T47D (cell line): ENCODE measurements around the gene AVEN.
"Not testable (repeated sequence)": the region's sequence is repeated elsewhere in the genome, so short reads cannot be mapped to it uniquely, and the experiment has no call there.

Experiments
- DNase-seq, 2 experiments: peaks; one replicate each; pipeline versions ENCODE4 v3.0.0 to v3.0.0-alpha.2; 2011 to 2012; ENCODE audit warnings: low read depth in 1 of 2, low spot score in 1 of 2
- JUND ChIP-seq: IDR thresholded peaks from 2 replicates; pipeline ENCODE4 v1.6.1; 2012; ENCODE audit warnings: low read depth
- in situ Hi-C: cut with HindIII; loops from 2 replicates; pipeline ENCODE4 v1.10.0; 2016; ENCODE audit warnings: low sequenced_read_pairs, low pct_unique_long_range_greater_than_20kb

AVEN gene

DNA sequence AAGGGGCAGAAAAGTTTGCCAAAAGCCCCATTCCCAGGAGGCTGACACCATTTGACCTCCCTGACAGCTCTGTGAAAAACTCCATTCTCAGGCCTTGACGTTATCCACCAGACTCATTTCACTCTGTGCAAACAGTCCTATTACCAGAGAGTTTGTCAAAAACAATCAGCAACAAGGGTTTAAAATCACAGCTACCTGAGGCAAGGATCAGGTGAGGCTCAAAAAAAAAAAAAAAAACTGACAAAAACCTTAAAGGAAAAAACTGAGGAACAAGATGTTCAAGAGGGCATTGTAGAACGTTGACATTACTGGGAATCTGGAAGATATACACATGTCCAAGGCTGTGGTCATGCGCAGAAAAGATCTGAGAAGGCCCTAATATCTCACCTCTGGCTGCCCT, 11.4 kb downstream of the AVEN start:
- DNase-seq: no peak
- in situ Hi-C loops: no loop called here
- no peak for TF ChIP-seq JUND

GRCh38 chr15:34025252-34025651, 13.8 kb downstream of the AVEN start:
- no peak for TF ChIP-seq JUND
- no peak for DNase-seq
- in situ Hi-C loops: no loop called here

DNA sequence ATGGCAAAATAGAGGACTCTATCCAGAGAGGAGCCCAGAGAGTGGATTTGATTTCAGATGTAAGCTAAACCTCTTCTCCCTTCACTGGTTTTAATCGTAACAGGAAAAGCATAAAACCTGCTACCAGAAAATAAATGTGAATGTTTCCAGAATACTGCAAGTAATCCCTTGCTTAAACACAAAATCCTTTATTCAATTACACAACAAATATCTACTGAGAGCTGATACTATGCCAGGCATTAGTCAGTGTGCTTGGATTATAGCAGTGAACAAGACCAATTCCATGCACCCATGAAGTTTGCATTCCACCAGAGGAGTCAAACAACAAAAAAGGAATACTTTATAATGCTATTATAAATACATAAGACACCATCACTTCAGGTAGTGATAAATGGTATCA, 15.1 kb downstream of the AVEN start:
- DNase-seq: no peak
- no peak for TF ChIP-seq JUND
- in situ Hi-C loops: no loop called here

- in situ Hi-C loops: no loop called here
- no peak for TF ChIP-seq JUND
- DNase-seq: no peak
Measured at GRCh38 chr15:34019369-34019990, 19.5 kb downstream of the AVEN start.

GRCh38 chr15:34018738-34019137, 20.3 kb downstream of the AVEN start:
- in situ Hi-C loops, DNase-seq: not testable (repeated sequence)

DNA sequence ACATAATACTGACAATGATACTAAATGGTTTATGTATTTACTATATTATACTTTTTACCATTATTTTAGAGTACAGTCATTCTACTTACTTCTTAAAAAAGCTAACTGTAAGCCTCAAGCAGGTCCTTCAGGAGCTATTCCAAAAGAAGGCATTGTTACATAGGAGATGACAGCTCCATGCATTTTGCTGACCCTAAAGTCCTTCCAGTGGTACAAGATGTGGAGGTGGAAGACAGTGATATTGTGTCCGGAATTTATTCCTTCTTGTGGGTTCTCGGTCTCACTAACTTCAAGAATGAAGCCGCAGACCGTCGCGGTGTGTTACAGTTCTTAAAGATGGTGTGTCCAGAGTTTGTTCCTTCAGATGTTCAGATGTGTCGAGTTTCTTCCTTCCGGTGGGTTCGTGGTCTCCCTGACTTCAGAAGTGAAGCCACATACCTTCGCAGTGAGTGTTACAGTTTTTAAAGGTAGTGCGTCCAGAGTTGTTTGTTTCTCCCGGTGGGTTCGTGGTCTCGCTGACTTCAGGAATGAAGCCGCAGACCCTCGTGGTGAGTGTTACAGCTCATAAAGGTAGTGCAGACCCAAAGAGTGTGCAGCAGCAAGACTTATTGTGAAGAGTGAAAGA, 20.9 kb downstream of the AVEN start:
- TF ChIP-seq JUND: no peak
- no peak for DNase-seq
- in situ Hi-C loops: no loop called here

- DNase-seq: peak in 1 of 2 experiments; percentile 3
- in situ Hi-C loops: no loop called here
- TF ChIP-seq JUND: no peak
Measured at GRCh38 chr15:34014556-34014955, 24.4 kb downstream of the AVEN start.

DNA sequence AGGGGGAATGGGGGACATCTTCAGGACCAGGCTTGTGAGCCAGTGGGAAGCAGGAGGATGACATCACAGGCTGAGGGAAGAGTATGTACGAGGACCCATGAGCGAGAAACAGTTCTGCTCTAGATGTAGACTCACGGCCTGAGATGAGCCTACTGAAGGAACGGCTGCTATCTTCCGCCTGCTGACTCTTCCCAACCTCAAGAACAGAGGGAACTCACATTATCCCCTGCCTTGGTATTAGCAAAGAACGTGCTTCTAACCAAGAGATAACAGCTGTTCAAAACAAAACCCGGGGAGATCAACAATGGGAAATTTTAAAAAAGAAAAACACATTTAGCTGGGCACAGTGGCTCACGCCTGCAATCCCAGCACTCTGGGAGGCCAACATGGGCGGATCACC, 25.3 kb downstream of the AVEN start:
- in situ Hi-C loops: no loop called here
- DNase-seq: no peak
- TF ChIP-seq JUND: no peak

- no peak for DNase-seq
- TF ChIP-seq JUND: no peak
Measured at GRCh38 chr15:34012461-34013028, 26.5 kb downstream of the AVEN start.

GRCh38 chr15:34011481-34011880, 27.5 kb downstream of the AVEN start:
- TF ChIP-seq JUND: no peak
- in situ Hi-C loops: no loop called here
- no peak for DNase-seq

More at GRCh38 chr15:34012461-34013028, 26.5 kb downstream of the AVEN start:
- in situ Hi-C loops: no loop called here

DNA sequence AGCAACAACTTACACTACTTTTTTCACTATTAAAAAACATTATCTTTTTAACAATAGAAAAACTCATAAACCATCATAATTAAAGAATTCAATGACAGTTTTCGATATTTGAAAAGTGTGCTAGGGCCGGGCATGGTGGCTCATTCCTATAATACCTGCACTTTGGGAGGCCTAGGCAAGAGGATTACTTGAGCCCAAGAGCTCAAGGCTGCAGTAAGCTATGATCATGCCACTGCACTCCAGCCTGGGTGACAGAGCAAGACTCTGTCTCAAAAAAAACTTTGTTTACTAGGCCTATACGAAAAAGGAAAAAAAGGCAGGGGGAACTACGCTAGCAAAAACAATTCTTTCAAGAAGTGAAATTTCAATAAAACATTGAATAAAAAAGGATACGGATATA, 28.1 kb downstream of the AVEN start:
- no peak for DNase-seq
- in situ Hi-C loops: no loop called here
- no peak for TF ChIP-seq JUND

DNA sequence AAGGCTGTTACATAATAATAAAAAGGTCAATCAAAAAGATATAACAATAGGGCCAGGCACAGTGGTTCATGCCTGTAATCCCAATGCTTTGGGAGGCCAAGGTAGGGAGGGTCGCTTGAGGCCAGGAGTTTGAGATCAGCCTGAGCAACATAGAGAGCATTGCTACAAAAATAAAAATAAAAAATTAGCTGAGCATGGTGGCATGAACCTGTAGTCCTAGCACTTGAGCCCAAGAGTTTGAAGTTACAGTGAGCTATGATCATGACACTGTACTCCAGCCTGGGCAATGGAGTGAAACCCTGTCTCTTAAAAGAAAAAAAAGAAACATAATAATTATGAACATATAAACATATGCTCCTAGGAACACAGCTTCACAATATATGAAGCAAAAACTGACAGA, 29.3 kb downstream of the AVEN start:
- no peak for DNase-seq
- in situ Hi-C loops: no loop called here
- TF ChIP-seq JUND: no peak

- TF ChIP-seq JUND: no peak
- in situ Hi-C loops: no loop called here
- DNase-seq: no peak
Measured at GRCh38 chr15:34006381-34006780, 32.6 kb downstream of the AVEN start.
